NOMO-1 (cell line): ENCODE results near the gene TOP3A.

ENCODE experiments used
- DNase-seq, 2 experiments: peaks; one replicate each; lab custom pipeline; 2025; ENCODE audit not compliant: unreplicated experiment in 2 of 2; lab: John Stamatoyannopoulos, UW

The TOP3A gene

GRCh38 chr17:18253947-18254821, 60.6 kb downstream of the TOP3A start:
- DNase-seq, result no peak

- no peak for DNase-seq
Observed at GRCh38 chr17:18253187-18253884, 61.5 kb downstream of the TOP3A start.

- DNase-seq, result no peak
Observed at GRCh38 chr17:18252160-18252559, 62.6 kb downstream of the TOP3A start.

GRCh38 chr17:18251204-18251603, 63.6 kb downstream of the TOP3A start:
- no peak for DNase-seq

GRCh38 chr17:18250708-18251107, 64.1 kb downstream of the TOP3A start:
- DNase-seq, result no peak

- no peak for DNase-seq
Observed at GRCh38 chr17:18250259-18250658, 64.5 kb downstream of the TOP3A start.

- no peak for DNase-seq
Observed at GRCh38 chr17:18248811-18249210, 66.0 kb downstream of the TOP3A start.

- DNase-seq, result peak; percentile 59 to 61
Observed at GRCh38 chr17:18248300-18248731, 66.5 kb downstream of the TOP3A start.

- no peak for DNase-seq
Observed at GRCh38 chr17:18247613-18248001, 67.2 kb downstream of the TOP3A start.

- DNase-seq, result peak in 1 of 2 experiments; percentile 4
Observed at GRCh38 chr17:18246880-18247612, 67.7 kb downstream of the TOP3A start.

GRCh38 chr17:18246109-18246725, 68.6 kb downstream of the TOP3A start:
- no peak for DNase-seq

- no peak for DNase-seq
Observed at GRCh38 chr17:18245038-18245776, 69.6 kb downstream of the TOP3A start.

- no peak for DNase-seq
Observed at GRCh38 chr17:18241229-18241871, 73.4 kb downstream of the TOP3A start.

- no peak for DNase-seq
Observed at GRCh38 chr17:18240449-18240848, 74.3 kb downstream of the TOP3A start.

- no peak for DNase-seq
Observed at GRCh38 chr17:18238299-18238698, 76.5 kb downstream of the TOP3A start.

- no peak for DNase-seq
Observed at GRCh38 chr17:18237461-18237860, 77.3 kb downstream of the TOP3A start.

- no peak for DNase-seq
Observed at GRCh38 chr17:18236494-18236893, 78.3 kb downstream of the TOP3A start.

- no peak for DNase-seq
Observed at GRCh38 chr17:18235743-18236256, 79.0 kb downstream of the TOP3A start.

- no peak for DNase-seq
Observed at GRCh38 chr17:18234853-18235380, 79.9 kb downstream of the TOP3A start.
